HCEC 1CT (cell line): ENCODE results near the gene ENOX2.
"Not testable (repeated sequence)": the region's sequence is repeated elsewhere in the genome, so short reads cannot be mapped to it uniquely, and the experiment has no call there.

Experiments
- DNase-seq: peaks from one replicate; pipeline ENCODE4 v3.0.0-alpha.2; 2017

Gene ENOX2

GRCh38 chrX:130902783-130903613 is at the start of gene ENOX2:
Gene ENOX2 (minus strand): TSS chrX:130903209. CDS start chrX:130703216, 199,993 bp downstream.
- peak; percentile 96 for DNase-seq

- no peak for DNase-seq
These were observed 49.4 kb upstream of the ENOX2 start for GRCh38 chrX:130952266-130953043.

GRCh38 chrX:130944230-130944629 is 41.2 kb upstream of the ENOX2 start:
- DNase-seq: no peak

- DNase-seq: no peak
These were observed 34.1 kb upstream of the ENOX2 start for GRCh38 chrX:130937101-130937500.

GRCh38 chrX:130933358-130933757 is 30.3 kb upstream of the ENOX2 start:
- no peak for DNase-seq

- DNase-seq: not testable (repeated sequence)
These were observed 17.4 kb upstream of the ENOX2 start for GRCh38 chrX:130920405-130920804.

GRCh38 chrX:130919676-130920075 is 16.7 kb upstream of the ENOX2 start:
- not testable (repeated sequence) for DNase-seq

GRCh38 chrX:130918498-130918897 is 15.5 kb upstream of the ENOX2 start:
- DNase-seq: not testable (repeated sequence)

- peak; percentile 23 for DNase-seq
These were observed 13.8 kb upstream of the ENOX2 start for GRCh38 chrX:130916636-130917422.

GRCh38 chrX:130915302-130915701 is 12.3 kb upstream of the ENOX2 start:
- peak; percentile 9 for DNase-seq

GRCh38 chrX:130909469-130910136 is 6.6 kb upstream of the ENOX2 start:
- no peak for DNase-seq

GRCh38 chrX:130906776-130907175 is 3.8 kb upstream of the ENOX2 start:
- DNase-seq: no peak

- DNase-seq: peak; percentile 32
These were observed 595 bp downstream of the ENOX2 start for GRCh38 chrX:130902446-130902782.

- no peak for DNase-seq
These were observed 6.1 kb downstream of the ENOX2 start for GRCh38 chrX:130896802-130897501.

GRCh38 chrX:130896026-130896425 is 7.0 kb downstream of the ENOX2 start:
- no peak for DNase-seq

GRCh38 chrX:130895299-130895698 is 7.7 kb downstream of the ENOX2 start:
- no peak for DNase-seq

GRCh38 chrX:130893356-130894085 is 9.5 kb downstream of the ENOX2 start:
- no peak for DNase-seq

GRCh38 chrX:130887376-130887775 is 15.6 kb downstream of the ENOX2 start:
- no peak for DNase-seq

- DNase-seq: no peak
These were observed 17.0 kb downstream of the ENOX2 start for GRCh38 chrX:130885996-130886395.

GRCh38 chrX:130885508-130885907 is 17.5 kb downstream of the ENOX2 start:
- no peak for DNase-seq

- no peak for DNase-seq
These were observed 18.4 kb downstream of the ENOX2 start for GRCh38 chrX:130884627-130885026.
